Tibial artery (tissue), 4 donors: Measurements from ENCODE around the gene THOC3.
"Not testable (repeated sequence)": the region's sequence is repeated elsewhere in the genome, so short reads cannot be mapped to it uniquely, and the experiment has no call there.

Experiments used
- DNase-seq, 2 donors: peaks; one replicate each; pipeline ENCODE4 v3.0.0-alpha.2; 2019
- H3K27ac ChIP-seq, 2 donors: fragments of 200-600 bp; sonication (generic) in 1 of 2; 1 replicate in 1 of 2; 2 replicates in 1 of 2; pipeline ENCODE4 v1.5.1; 2018 to 2019; ENCODE audit warnings: mild to moderate bottlenecking in 1 of 2
- H3K27me3 ChIP-seq, 2 donors: fragments of 200-600 bp; sonication (generic) in 1 of 2; one replicate each; pipeline versions ENCODE4 v1.5.1 to v1.6.0; 2016 to 2019
- H3K36me3 ChIP-seq, 3 donors: fragments of 200-600 bp; sonication (generic) in 2 of 3; one replicate each; pipeline ENCODE4 v1.5.1; 2016 to 2019; ENCODE audit warnings: mild to moderate bottlenecking in 2 of 3
- H3K4me1 ChIP-seq, 4 donors: fragments of 200-600 bp; sonication (generic) in 2 of 4; 1 replicate in 3 of 4; 2 replicates in 1 of 4; pipeline ENCODE4 v1.5.1; 2016 to 2019
- H3K4me3 ChIP-seq, 2 donors: fragments of 200-600 bp; sonication (generic) in 1 of 2; 1 replicate in 1 of 2; 2 replicates in 1 of 2; pipeline ENCODE4 v1.5.1; 2018 to 2019; ENCODE audit warnings: mild to moderate bottlenecking in 2 of 2
- H3K9me3 ChIP-seq, 3 donors: fragments of 200-600 bp; sonication (generic) in 1 of 3; one replicate each; pipeline ENCODE4 v1.5.1; 2016 to 2019
- intact Hi-C: fragments of 100-400 bp; cut with DNase I; formaldehyde crosslinking; loops from one replicate; pipeline ENCODE4 v1.15.0; 2023; ENCODE audit warnings: low total_unique reads

Gene THOC3, protein sequence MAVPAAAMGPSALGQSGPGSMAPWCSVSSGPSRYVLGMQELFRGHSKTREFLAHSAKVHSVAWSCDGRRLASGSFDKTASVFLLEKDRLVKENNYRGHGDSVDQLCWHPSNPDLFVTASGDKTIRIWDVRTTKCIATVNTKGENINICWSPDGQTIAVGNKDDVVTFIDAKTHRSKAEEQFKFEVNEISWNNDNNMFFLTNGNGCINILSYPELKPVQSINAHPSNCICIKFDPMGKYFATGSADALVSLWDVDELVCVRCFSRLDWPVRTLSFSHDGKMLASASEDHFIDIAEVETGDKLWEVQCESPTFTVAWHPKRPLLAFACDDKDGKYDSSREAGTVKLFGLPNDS

DNA sequence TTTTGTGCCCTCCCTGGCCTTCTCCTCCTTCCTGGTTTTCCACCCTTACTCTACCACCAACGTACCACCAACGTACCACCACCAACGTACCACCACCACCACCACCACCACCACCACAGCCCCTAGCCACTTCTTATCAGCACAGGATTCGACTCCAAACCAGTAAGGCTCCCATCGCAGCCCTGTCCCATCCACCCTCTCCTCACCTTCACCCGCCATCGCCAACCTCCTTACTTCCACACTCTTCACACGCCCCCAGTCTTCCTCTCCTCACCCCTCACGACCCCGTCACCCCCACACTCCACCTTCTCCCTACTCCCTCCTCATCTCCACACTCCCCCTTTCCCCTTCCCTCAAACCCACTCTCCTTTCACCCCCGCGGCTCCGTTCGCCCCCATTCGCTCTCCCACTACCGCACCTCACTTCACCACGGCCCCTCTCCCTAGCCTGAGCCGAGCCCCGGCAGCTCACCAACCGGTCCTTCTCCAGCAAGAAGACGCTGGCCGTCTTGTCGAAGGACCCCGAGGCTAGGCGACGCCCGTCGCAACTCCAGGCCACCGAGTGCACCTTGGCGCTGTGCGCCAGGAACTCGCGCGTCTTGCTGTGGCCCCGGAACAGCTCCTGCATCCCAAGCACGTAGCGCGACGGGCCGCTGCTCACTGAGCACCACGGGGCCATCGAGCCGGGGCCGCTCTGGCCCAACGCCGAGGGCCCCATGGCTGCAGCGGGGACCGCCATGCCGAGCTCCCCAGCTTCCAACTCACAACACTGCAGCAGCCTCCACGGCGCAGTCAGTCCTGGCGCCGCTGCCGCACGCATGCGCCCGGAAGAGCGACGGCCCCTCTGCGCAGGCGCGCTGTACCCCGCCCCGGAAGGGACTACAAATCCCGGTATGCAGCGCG lies at the start of gene THOC3:
Gene THOC3, minus strand, starts transcription at position 845 of the 902 bp plus-strand sequence. Its CDS starts 107 bp downstream, at position 738.
- peak within 1 kb of the TSS; percentile 56 to 83 for H3K4me3 ChIP-seq
- H3K36me3 ChIP-seq, intact Hi-C loops, H3K27me3 ChIP-seq, H3K4me1 ChIP-seq, H3K9me3 ChIP-seq: not testable (repeated sequence)
- DNase-seq, result peak; percentile 54 to 85
- peak within 1 kb of the TSS in 1 of 2 donors; percentile 8 for H3K27ac ChIP-seq

- H3K9me3 ChIP-seq, H3K36me3 ChIP-seq, H3K27ac ChIP-seq, DNase-seq, H3K4me3 ChIP-seq, H3K27me3 ChIP-seq, intact Hi-C loops, H3K4me1 ChIP-seq: not testable (repeated sequence)
Measured at GRCh38 chr5:176017324-176017723, 49.2 kb upstream of the THOC3 start.

DNA sequence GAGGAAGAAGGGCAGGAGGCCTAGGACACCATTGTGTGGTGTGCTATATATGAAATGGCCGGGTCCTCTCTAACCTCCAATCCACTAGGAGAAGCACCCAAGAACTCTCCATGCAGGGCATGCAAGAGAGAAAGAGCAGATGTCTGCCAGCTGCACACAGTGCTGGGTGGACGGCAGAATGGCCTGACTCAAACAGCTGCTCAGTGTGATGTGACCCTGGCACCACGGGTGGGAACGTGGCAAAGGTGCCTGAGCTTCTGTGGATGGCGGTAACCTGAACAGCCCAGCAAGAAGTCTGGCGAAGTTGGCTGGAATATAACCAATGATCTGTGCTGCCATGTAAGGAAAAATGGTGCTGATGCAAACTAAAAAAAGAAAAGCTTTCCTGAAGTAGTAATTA lies 46.2 kb upstream of the THOC3 start:
- H3K4me3 ChIP-seq, DNase-seq, H3K36me3 ChIP-seq, H3K27me3 ChIP-seq, H3K4me1 ChIP-seq, intact Hi-C loops, H3K9me3 ChIP-seq, H3K27ac ChIP-seq: not testable (repeated sequence)

- H3K4me1 ChIP-seq, H3K4me3 ChIP-seq, H3K9me3 ChIP-seq, DNase-seq, H3K36me3 ChIP-seq, intact Hi-C loops, H3K27me3 ChIP-seq, H3K27ac ChIP-seq: not testable (repeated sequence)
Measured at GRCh38 chr5:176011088-176011487, 43.0 kb upstream of the THOC3 start.

- DNase-seq, H3K36me3 ChIP-seq, H3K9me3 ChIP-seq, H3K4me1 ChIP-seq, H3K4me3 ChIP-seq, intact Hi-C loops, H3K27ac ChIP-seq, H3K27me3 ChIP-seq: not testable (repeated sequence)
Measured at GRCh38 chr5:176010202-176010601, 42.1 kb upstream of the THOC3 start.

DNA sequence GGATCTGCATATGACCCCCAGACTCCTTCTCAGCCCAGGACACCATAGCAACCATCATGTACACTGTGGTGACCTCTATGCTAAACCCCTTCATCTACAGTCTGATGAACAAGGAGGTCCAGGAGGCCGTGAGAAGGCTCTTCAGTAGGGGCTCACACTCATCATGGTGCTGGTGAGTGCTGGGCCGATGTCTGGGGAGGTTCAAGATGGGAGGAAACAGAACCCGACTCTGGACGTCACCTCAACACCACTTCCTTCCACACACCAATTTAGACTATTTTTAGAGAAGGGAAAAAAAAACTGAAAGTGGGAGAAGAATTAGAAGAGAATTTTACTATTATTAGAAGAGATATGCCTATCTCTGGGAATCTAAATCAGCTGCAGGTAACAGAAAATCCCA lies 39.1 kb upstream of the THOC3 start:
- H3K27me3 ChIP-seq, intact Hi-C loops, H3K36me3 ChIP-seq, H3K4me3 ChIP-seq, H3K4me1 ChIP-seq, H3K9me3 ChIP-seq, H3K27ac ChIP-seq, DNase-seq: not testable (repeated sequence)

DNA sequence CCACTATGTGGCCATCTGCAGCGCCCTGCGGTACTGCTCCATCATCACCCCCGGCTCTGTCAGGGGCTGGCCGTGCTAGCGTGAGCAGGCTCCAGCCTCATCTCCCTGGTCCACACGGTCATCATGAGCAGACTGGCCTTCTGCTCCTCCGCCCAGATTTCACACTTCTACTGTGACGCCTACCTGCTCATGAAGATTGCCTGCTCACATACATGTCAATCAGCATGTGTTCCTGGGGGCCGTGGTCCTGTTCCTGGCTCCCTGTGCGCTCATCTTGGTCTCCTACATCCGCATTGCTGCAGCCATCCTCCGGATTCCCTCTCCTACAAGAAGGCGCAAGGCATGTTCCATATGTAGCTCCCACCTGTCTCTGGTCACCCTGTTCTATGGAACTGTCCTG lies 38.7 kb upstream of the THOC3 start:
- intact Hi-C loops, H3K9me3 ChIP-seq, H3K4me3 ChIP-seq, H3K4me1 ChIP-seq, H3K27me3 ChIP-seq, DNase-seq, H3K27ac ChIP-seq, H3K36me3 ChIP-seq: not testable (repeated sequence)

GRCh38 chr5:175997979-175998378 lies 29.9 kb upstream of the THOC3 start:
- H3K27ac ChIP-seq, DNase-seq, intact Hi-C loops, H3K27me3 ChIP-seq, H3K36me3 ChIP-seq, H3K4me1 ChIP-seq, H3K4me3 ChIP-seq, H3K9me3 ChIP-seq: not testable (repeated sequence)

- H3K36me3 ChIP-seq, H3K4me1 ChIP-seq, H3K4me3 ChIP-seq, H3K27me3 ChIP-seq, H3K27ac ChIP-seq, DNase-seq, intact Hi-C loops, H3K9me3 ChIP-seq: not testable (repeated sequence)
Measured at GRCh38 chr5:175997495-175997894, 29.4 kb upstream of the THOC3 start.

- not testable (repeated sequence) for H3K9me3 ChIP-seq
Measured at GRCh38 chr5:175996791-175997190, 28.7 kb upstream of the THOC3 start.

DNA sequence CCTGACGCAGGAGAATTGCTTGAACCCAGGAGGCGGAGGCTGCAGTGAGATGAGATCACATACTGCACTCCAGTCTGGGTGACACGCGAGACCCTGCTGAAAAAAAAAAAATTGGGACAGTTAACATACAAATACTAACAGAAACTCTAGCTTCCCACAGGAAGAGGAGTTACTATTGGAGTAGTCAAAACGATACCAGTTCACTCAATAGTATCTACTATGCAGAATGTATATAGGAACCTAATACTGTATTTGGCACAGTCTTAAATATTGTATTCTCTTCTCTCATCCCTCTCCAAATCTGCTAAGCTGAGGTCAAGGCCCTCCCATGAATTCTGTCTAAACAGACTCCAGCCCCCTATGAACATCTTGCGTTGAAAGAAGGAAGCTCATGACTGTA lies 27.4 kb upstream of the THOC3 start:
- intact Hi-C loops, H3K4me1 ChIP-seq, H3K27me3 ChIP-seq, H3K27ac ChIP-seq, H3K4me3 ChIP-seq, DNase-seq, H3K9me3 ChIP-seq, H3K36me3 ChIP-seq: not testable (repeated sequence)

More at GRCh38 chr5:175996791-175997190, 28.7 kb upstream of the THOC3 start:
- DNase-seq, H3K4me3 ChIP-seq, H3K27me3 ChIP-seq, H3K27ac ChIP-seq, intact Hi-C loops, H3K36me3 ChIP-seq, H3K4me1 ChIP-seq: not testable (repeated sequence)

DNA sequence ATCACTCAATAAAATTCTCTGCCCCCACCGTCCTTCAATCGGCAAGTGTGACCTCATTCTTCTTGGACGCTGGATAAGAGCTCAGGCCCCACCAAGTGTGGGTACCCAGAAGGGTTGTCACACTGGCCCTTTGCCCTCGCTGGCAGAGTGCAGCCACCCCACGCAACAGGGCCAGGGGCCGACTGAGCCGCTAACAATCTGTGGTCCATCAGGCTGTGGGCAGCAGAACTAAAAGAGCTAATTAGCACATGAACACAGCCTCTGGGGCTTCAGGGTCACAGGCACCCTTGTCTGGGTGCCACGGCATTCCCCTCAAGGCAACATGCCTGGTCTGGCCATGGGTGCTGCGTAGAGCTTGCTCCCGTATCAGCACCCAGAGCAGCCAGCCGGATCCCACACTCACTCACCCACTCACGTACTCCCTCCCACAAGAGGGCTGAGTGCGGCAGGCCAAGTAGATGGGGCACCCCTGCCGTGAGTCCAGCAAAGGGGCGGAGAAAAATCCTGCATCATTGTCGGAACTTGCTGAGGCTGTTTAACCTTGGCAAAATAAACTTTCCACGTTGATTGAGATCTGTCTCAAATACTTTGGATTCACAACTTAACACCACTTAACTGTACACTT lies 11.4 kb upstream of the THOC3 start:
- H3K4me3 ChIP-seq, H3K36me3 ChIP-seq, H3K27ac ChIP-seq, intact Hi-C loops, H3K9me3 ChIP-seq, DNase-seq, H3K4me1 ChIP-seq, H3K27me3 ChIP-seq: not testable (repeated sequence)

DNA sequence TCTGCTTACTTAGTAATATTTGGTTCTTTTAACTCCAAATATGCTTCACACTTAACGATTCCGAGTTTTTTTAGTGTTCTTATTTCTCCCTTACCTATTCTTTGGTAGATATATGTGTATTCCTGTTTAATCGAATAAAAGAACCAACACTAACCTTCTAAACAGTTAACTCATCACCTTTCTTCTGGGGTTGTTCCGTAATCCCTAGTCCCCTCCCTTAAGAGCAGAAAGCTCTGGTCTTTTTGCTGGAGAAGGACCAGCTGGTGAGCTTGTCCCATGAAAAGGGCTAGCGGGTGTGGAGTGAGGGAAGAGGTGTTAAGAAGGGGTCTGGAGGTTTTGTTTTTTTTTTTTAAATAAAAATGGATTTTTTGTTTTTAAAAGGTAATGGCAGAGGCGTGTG lies 266 bp upstream of the THOC3 start:
- Histone ChIP-seq H3K27ac (peak overlapping the region in 1 of 2 donors; percentile 8), H3K4me3 (peak overlapping the region; percentile 56 to 83)
- DNase-seq, H3K27me3 ChIP-seq, H3K36me3 ChIP-seq, H3K9me3 ChIP-seq, intact Hi-C loops, H3K4me1 ChIP-seq: not testable (repeated sequence)

- H3K27me3 ChIP-seq, H3K4me1 ChIP-seq, intact Hi-C loops, DNase-seq, H3K4me3 ChIP-seq, H3K27ac ChIP-seq, H3K9me3 ChIP-seq: not testable (repeated sequence)
- peaks cover 0 to 12% (median 0%) of the 10 kb centered on the region in 3 donors for H3K36me3 ChIP-seq
Measured at GRCh38 chr5:175962329-175962728, 5.8 kb downstream of the THOC3 start.
